Tibial artery (tissue), 4 donors: ENCODE data around the gene TMEM229B.

Experiments
- DNase-seq, 2 donors: peaks; one replicate each; pipeline ENCODE4 v3.0.0-alpha.2; 2019
- H3K27ac ChIP-seq, 2 donors: fragments of 200-600 bp; sonication (generic) in 1 of 2; 1 replicate in 1 of 2; 2 replicates in 1 of 2; pipeline ENCODE4 v1.5.1; 2018 to 2019; ENCODE audit warnings: mild to moderate bottlenecking in 1 of 2
- H3K27me3 ChIP-seq, 2 donors: fragments of 200-600 bp; sonication (generic) in 1 of 2; one replicate each; pipeline versions ENCODE4 v1.5.1 to v1.6.0; 2016 to 2019
- H3K36me3 ChIP-seq, 3 donors: fragments of 200-600 bp; sonication (generic) in 2 of 3; one replicate each; pipeline ENCODE4 v1.5.1; 2016 to 2019; ENCODE audit warnings: mild to moderate bottlenecking in 2 of 3
- H3K4me1 ChIP-seq, 4 donors: fragments of 200-600 bp; sonication (generic) in 2 of 4; 1 replicate in 3 of 4; 2 replicates in 1 of 4; pipeline ENCODE4 v1.5.1; 2016 to 2019
- H3K4me3 ChIP-seq, 2 donors: fragments of 200-600 bp; sonication (generic) in 1 of 2; 1 replicate in 1 of 2; 2 replicates in 1 of 2; pipeline ENCODE4 v1.5.1; 2018 to 2019; ENCODE audit warnings: mild to moderate bottlenecking in 2 of 2
- H3K9me3 ChIP-seq, 3 donors: fragments of 200-600 bp; sonication (generic) in 1 of 3; one replicate each; pipeline ENCODE4 v1.5.1; 2016 to 2019
- intact Hi-C: fragments of 100-400 bp; cut with DNase I; formaldehyde crosslinking; loops from one replicate; pipeline ENCODE4 v1.15.0; 2023; ENCODE audit warnings: low total_unique reads
- TF ChIP-seq, protein P1 (sequence below), 2 experiments: fragments of 200-600 bp in 1 of 2; fragments of 450-650 bp in 1 of 2; IDR thresholded peaks; one replicate each; pipeline ENCODE4 v1.5.1; 2017 to 2019; ENCODE audit warnings: antibody characterized with exemption in 2 of 2, mild to moderate bottlenecking in 1 of 2, moderate library complexity in 1 of 2

TMEM229B gene

DNA sequence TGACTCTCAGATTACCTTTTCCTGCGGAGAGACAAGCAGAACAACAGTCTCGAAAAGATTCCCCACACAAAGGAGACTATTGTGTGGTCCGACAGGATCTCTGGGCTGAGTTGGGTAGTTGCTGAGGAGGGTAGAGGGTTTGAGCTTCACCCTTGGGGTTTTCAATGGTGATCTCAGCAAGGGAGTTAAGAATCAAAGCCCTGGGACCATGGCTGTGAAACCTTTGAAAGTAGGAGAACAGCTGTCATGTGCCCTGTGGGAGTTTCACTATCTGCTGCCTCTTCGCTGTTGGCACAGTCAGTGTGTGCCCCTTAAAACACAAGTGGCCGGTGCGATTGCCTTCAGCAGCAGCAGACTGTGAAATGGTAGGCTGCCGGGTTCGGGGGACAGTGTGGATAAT is 62.4 kb downstream of the TMEM229B start:
- Histone ChIP-seq H3K27me3 (peaks cover 0 to 34% of the 10 kb centered on the region in 2 donors), H3K4me1 (peaks cover 0 to 3% (median 0%) of the 10 kb centered on the region in 4 donors), H3K36me3 (no peaks in the 10 kb centered on the region), H3K9me3 (no peaks in the 10 kb centered on the region), H3K4me3 (no peak overlapping the region), H3K27ac (no peak overlapping the region)
- intact Hi-C loops, result loop anchor here (5.0 kb wide), 1 partner anchor 146 kb away; no protein-coding TSS in a partner anchor
- DNase-seq, result no peak
- TF ChIP-seq, protein P1, sequence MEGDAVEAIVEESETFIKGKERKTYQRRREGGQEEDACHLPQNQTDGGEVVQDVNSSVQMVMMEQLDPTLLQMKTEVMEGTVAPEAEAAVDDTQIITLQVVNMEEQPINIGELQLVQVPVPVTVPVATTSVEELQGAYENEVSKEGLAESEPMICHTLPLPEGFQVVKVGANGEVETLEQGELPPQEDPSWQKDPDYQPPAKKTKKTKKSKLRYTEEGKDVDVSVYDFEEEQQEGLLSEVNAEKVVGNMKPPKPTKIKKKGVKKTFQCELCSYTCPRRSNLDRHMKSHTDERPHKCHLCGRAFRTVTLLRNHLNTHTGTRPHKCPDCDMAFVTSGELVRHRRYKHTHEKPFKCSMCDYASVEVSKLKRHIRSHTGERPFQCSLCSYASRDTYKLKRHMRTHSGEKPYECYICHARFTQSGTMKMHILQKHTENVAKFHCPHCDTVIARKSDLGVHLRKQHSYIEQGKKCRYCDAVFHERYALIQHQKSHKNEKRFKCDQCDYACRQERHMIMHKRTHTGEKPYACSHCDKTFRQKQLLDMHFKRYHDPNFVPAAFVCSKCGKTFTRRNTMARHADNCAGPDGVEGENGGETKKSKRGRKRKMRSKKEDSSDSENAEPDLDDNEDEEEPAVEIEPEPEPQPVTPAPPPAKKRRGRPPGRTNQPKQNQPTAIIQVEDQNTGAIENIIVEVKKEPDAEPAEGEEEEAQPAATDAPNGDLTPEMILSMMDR (IDR thresholded peaks at IDR 0.05), result no peak

GRCh38 chr14:67425608-67426007 is 62.9 kb downstream of the TMEM229B start:
- no peak overlapping the region for H3K27ac ChIP-seq
- H3K27me3 ChIP-seq, result peaks cover 0 to 34% of the 10 kb centered on the region in 2 donors
- DNase-seq, result no peak
- peaks cover 0 to 3% (median 0%) of the 10 kb centered on the region in 4 donors for H3K4me1 ChIP-seq
- no peaks in the 10 kb centered on the region for H3K36me3 ChIP-seq
- intact Hi-C loops, result loop anchor here (5.0 kb wide), 1 partner anchor 147 kb away; no protein-coding TSS in a partner anchor
- TF ChIP-seq, protein P1 (IDR thresholded peaks at IDR 0.05), result no peak
- H3K9me3 ChIP-seq, result no peaks in the 10 kb centered on the region
- H3K4me3 ChIP-seq, result no peak overlapping the region

- no peak for DNase-seq
- Histone ChIP-seq H3K4me1 (peaks cover 0 to 3% (median 0%) of the 10 kb centered on the region in 4 donors), H3K9me3 (no peaks in the 10 kb centered on the region), H3K36me3 (no peaks in the 10 kb centered on the region), H3K27me3 (peaks cover 0 to 41% of the 10 kb centered on the region in 2 donors), H3K27ac (no peak overlapping the region), H3K4me3 (no peak overlapping the region)
- TF ChIP-seq, protein P1 (IDR thresholded peaks at IDR 0.05), result no peak
- intact Hi-C loops, result no loop called here
Measured at GRCh38 chr14:67424539-67424938, 64.0 kb downstream of the TMEM229B start.

DNA sequence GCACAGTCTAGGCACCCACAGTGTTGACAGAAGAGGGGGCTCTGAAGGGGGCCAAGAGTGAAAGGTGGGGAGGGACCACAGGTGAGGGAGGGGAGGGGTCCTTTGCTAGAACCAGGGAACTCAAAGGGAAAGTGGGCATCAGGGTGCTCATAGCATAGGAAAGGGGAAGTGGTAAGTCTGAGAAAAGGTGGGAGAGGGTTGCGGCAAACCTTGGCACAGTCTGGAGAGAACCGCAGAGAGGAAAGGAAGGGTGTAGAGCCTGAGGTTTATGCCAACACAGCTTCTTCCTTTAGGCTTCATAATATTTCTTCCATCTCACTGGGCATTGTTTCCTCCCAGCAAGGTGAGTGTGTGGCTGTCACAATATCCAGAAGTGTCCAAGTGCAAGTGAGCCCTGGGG is 65.1 kb downstream of the TMEM229B start:
- H3K27ac ChIP-seq, result no peak overlapping the region
- peaks cover 0 to 44% of the 10 kb centered on the region in 2 donors for H3K27me3 ChIP-seq
- no peaks in the 10 kb centered on the region for H3K36me3 ChIP-seq
- intact Hi-C loops, result no loop called here
- TF ChIP-seq, protein P1 (IDR thresholded peaks at IDR 0.05), result no peak
- no peak overlapping the region for H3K4me3 ChIP-seq
- no peak for DNase-seq
- H3K9me3 ChIP-seq, result no peaks in the 10 kb centered on the region
- peaks cover 0 to 3% (median 0%) of the 10 kb centered on the region in 4 donors for H3K4me1 ChIP-seq

- DNase-seq, result no peak
- H3K9me3 ChIP-seq, result no peaks in the 10 kb centered on the region
- intact Hi-C loops, result no loop called here
- H3K36me3 ChIP-seq, result no peaks in the 10 kb centered on the region
- TF ChIP-seq, protein P1 (IDR thresholded peaks at IDR 0.05), result no peak
- no peak overlapping the region for H3K4me3 ChIP-seq
- H3K27ac ChIP-seq, result no peak overlapping the region
- H3K27me3 ChIP-seq, result peaks cover 0 to 37% of the 10 kb centered on the region in 2 donors
- H3K4me1 ChIP-seq, result no peaks in the 10 kb centered on the region
Measured at GRCh38 chr14:67421356-67422224, 66.9 kb downstream of the TMEM229B start.
